Measurements from ENCODE around the gene KLHL6.

The KLHL6 gene

GRCh38 chr3:183504597-183504996 is 50.9 kb downstream of the KLHL6 start:
- no peaks in the 10 kb centered on the region for H3K27me3 ChIP-seq (ENCODE audit: insufficient read depth, poor library complexity, severe bottlenecking)
- no peak for DNase-seq (ENCODE audit: low read depth in 1 of 2, low spot score in 1 of 2)
- TF ChIP-seq REST (IDR thresholded peaks at IDR 0.05; ENCODE audit: insufficient replicate concordance, low read depth) (no peak), SPI1 (IDR thresholded peaks at IDR 0.05; ENCODE audit: borderline replicate concordance, low read depth) (no peak), GABPA (IDR thresholded peaks at IDR 0.05; ENCODE audit: low read depth) (no peak), POLR2AphosphoS5 (IDR thresholded peaks at IDR 0.05; ENCODE audit: low read depth) (no peak)
- H3K4me3 ChIP-seq (replicated peaks; ENCODE audit: insufficient read depth, low read length), result no peak overlapping the region
- H3K27ac ChIP-seq (replicated peaks), result no peak overlapping the region

- TF ChIP-seq SPI1 (IDR thresholded peaks at IDR 0.05; ENCODE audit: borderline replicate concordance, low read depth) (no peak), CTCF (IDR thresholded peaks at IDR 0.05; ENCODE audit: insufficient read depth, low read length) (no peak), POLR2AphosphoS5 (IDR thresholded peaks at IDR 0.05; ENCODE audit: low read depth) (no peak), REST (IDR thresholded peaks at IDR 0.05; ENCODE audit: insufficient replicate concordance, low read depth) (no peak), GABPA (IDR thresholded peaks at IDR 0.05; ENCODE audit: low read depth) (no peak)
- Histone ChIP-seq H3K4me3 (replicated peaks; ENCODE audit: insufficient read depth, low read length) (no peak overlapping the region), H3K27me3 (ENCODE audit: insufficient read depth, poor library complexity, severe bottlenecking) (no peaks in the 10 kb centered on the region), H3K27ac (replicated peaks) (no peak overlapping the region)
- DNase-seq (ENCODE audit: low read depth in 1 of 2, low spot score in 1 of 2), result no peak
Observed at GRCh38 chr3:183503746-183504145, 51.8 kb downstream of the KLHL6 start.

- Histone ChIP-seq H3K27ac (replicated peaks) (no peak overlapping the region), H3K27me3 (ENCODE audit: insufficient read depth, poor library complexity, severe bottlenecking) (no peaks in the 10 kb centered on the region), H3K4me3 (replicated peaks; ENCODE audit: insufficient read depth, low read length) (no peak overlapping the region)
- TF ChIP-seq CTCF (IDR thresholded peaks at IDR 0.05; ENCODE audit: insufficient read depth, low read length) (no peak), POLR2AphosphoS5 (IDR thresholded peaks at IDR 0.05; ENCODE audit: low read depth) (no peak), GABPA (IDR thresholded peaks at IDR 0.05; ENCODE audit: low read depth) (no peak), SPI1 (IDR thresholded peaks at IDR 0.05; ENCODE audit: borderline replicate concordance, low read depth) (no peak), REST (IDR thresholded peaks at IDR 0.05; ENCODE audit: insufficient replicate concordance, low read depth) (no peak)
- DNase-seq (ENCODE audit: low read depth in 1 of 2, low spot score in 1 of 2), result no peak
Observed at GRCh38 chr3:183502237-183503181, 53.0 kb downstream of the KLHL6 start.
